ENCODE data around the gene FOXP4. TPM values are rescaled to one million over a fixed set of nuclear protein-coding genes. Genes with fewer than 3 reads are reported as not detected.

The FOXP4 gene
- total and polyA plus RNA-seq, 2 of the 13 experiments (the other 11 are each of a cell fraction or from before 2014, with no cell fraction given): 11.0 to 12.4 TPM

- TF ChIP-seq, protein P1, sequence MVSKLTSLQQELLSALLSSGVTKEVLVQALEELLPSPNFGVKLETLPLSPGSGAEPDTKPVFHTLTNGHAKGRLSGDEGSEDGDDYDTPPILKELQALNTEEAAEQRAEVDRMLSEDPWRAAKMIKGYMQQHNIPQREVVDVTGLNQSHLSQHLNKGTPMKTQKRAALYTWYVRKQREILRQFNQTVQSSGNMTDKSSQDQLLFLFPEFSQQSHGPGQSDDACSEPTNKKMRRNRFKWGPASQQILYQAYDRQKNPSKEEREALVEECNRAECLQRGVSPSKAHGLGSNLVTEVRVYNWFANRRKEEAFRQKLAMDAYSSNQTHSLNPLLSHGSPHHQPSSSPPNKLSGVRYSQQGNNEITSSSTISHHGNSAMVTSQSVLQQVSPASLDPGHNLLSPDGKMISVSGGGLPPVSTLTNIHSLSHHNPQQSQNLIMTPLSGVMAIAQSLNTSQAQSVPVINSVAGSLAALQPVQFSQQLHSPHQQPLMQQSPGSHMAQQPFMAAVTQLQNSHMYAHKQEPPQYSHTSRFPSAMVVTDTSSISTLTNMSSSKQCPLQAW (CRISPR knock-in tag; IDR thresholded peaks at IDR 0.05): no peak
- TF ChIP-seq RAD51 (IDR thresholded peaks at IDR 0.05; ENCODE audit: borderline replicate concordance): no peak
- no peak for TF ChIP-seq ZBTB49 (CRISPR knock-in tag; IDR thresholded peaks at IDR 0.05; ENCODE audit: borderline replicate concordance)
- 0 out of 2 replicates have a peak, but pooled peaks have one; percentile 2 for TF ChIP-seq SP2 (CRISPR knock-in tag; IDR thresholded peaks at IDR 0.05)
- no peak for TF ChIP-seq SIN3A (IDR thresholded peaks at IDR 0.05; ENCODE audit: borderline replicate concordance, low read depth, low read length)
- no peak for TF ChIP-seq TRIM24 (CRISPR knock-in tag; IDR thresholded peaks at IDR 0.05)
- no peak for TF ChIP-seq ZFY (CRISPR knock-in tag; IDR thresholded peaks at IDR 0.05)
- TF ChIP-seq, protein P2, sequence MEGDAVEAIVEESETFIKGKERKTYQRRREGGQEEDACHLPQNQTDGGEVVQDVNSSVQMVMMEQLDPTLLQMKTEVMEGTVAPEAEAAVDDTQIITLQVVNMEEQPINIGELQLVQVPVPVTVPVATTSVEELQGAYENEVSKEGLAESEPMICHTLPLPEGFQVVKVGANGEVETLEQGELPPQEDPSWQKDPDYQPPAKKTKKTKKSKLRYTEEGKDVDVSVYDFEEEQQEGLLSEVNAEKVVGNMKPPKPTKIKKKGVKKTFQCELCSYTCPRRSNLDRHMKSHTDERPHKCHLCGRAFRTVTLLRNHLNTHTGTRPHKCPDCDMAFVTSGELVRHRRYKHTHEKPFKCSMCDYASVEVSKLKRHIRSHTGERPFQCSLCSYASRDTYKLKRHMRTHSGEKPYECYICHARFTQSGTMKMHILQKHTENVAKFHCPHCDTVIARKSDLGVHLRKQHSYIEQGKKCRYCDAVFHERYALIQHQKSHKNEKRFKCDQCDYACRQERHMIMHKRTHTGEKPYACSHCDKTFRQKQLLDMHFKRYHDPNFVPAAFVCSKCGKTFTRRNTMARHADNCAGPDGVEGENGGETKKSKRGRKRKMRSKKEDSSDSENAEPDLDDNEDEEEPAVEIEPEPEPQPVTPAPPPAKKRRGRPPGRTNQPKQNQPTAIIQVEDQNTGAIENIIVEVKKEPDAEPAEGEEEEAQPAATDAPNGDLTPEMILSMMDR (CRISPR knock-in tag; IDR thresholded peaks at IDR 0.05): peak; percentile 18; the same call in 1 of the 2 replicates
- no peak for TF ChIP-seq SATB2 (CRISPR knock-in tag; IDR thresholded peaks at IDR 0.05)
- TF ChIP-seq, protein P3, sequence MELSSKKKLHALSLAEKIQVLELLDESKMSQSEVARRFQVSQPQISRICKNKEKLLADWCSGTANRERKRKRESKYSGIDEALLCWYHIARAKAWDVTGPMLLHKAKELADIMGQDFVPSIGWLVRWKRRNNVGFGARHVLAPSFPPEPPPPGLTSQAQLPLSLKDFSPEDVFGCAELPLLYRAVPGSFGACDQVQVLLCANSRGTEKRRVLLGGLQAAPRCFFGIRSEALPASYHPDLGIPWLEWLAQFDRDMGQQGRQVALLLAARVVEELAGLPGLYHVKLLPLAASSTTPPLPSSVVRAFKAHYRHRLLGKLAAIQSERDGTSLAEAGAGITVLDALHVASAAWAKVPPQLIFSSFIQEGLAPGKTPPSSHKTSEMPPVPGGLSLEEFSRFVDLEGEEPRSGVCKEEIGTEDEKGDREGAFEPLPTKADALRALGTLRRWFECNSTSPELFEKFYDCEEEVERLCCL (CRISPR knock-in tag; IDR thresholded peaks at IDR 0.05; ENCODE audit: borderline replicate concordance): no peak
- no peak for TF ChIP-seq FOXC1 (CRISPR knock-in tag; IDR thresholded peaks at IDR 0.05; ENCODE audit: borderline replicate concordance)
- TF ChIP-seq ZNF891 (CRISPR knock-in tag; IDR thresholded peaks at IDR 0.05): peak; percentile 53; the same call in 1 of the 2 replicates
- peak; percentile 26 for TF ChIP-seq IKZF4 (CRISPR knock-in tag; IDR thresholded peaks at IDR 0.05; ENCODE audit: borderline replicate concordance, low read depth, not compliant biosample characterization)
- 0 out of 2 replicates have a peak, but pooled peaks have one; percentile 29 for TF ChIP-seq ZFP36L1 (CRISPR knock-in tag; IDR thresholded peaks at IDR 0.05)
- TF ChIP-seq ZNF496 (CRISPR knock-in tag; IDR thresholded peaks at IDR 0.05; ENCODE audit: insufficient replicate concordance): no peak
- TF ChIP-seq TRIM22 (IDR thresholded peaks at IDR 0.05): no peak
- no peak for TF ChIP-seq GABPA (IDR thresholded peaks at IDR 0.05; ENCODE audit: low read depth, low read length)
- no peak for TF ChIP-seq GABPA (CRISPR knock-in tag; IDR thresholded peaks at IDR 0.05; ENCODE audit: low read depth)
- TF ChIP-seq ZNF24 (IDR thresholded peaks at IDR 0.05): no peak
- 0 out of 2 replicates have a peak, but pooled peaks have one; percentile 33 for TF ChIP-seq ZNF317 (CRISPR knock-in tag; IDR thresholded peaks at IDR 0.05)
- TF ChIP-seq GZF1 (CRISPR knock-in tag; IDR thresholded peaks at IDR 0.05): no peak; the same call in 1 of the 2 replicates
- no peak for TF ChIP-seq CBX5 (CRISPR knock-in tag; IDR thresholded peaks at IDR 0.05; ENCODE audit: borderline replicate concordance)
These were observed 2.1 kb downstream of the FOXP4 start (continued) for GRCh38 chr6:41548098-41548840.

Data from HepG2 (cell line).